Activated naive CD4-positive, alpha-beta T cell (primary cell): Measurements from ENCODE around the gene ABLIM2.

Experiments used
- DNase-seq, 4 experiments: peaks; one replicate each; lab custom pipeline; 2025; lab: John Stamatoyannopoulos, UW

ABLIM2 gene

GRCh38 chr4:8004066-8004465, 154.5 kb downstream of the ABLIM2 start:
- DNase-seq: no peak

GRCh38 chr4:8002525-8003309, 155.9 kb downstream of the ABLIM2 start:
- DNase-seq: no peak

- no peak for DNase-seq
Observed at GRCh38 chr4:8001564-8002355, 156.9 kb downstream of the ABLIM2 start.

- no peak for DNase-seq
Observed at GRCh38 chr4:8000721-8001491, 157.7 kb downstream of the ABLIM2 start.

- DNase-seq: no peak
Observed at GRCh38 chr4:8000247-8000646, 158.4 kb downstream of the ABLIM2 start.

GRCh38 chr4:7999695-8000094, 158.9 kb downstream of the ABLIM2 start:
- no peak for DNase-seq

GRCh38 chr4:7999279-7999678, 159.3 kb downstream of the ABLIM2 start:
- no peak for DNase-seq

GRCh38 chr4:7998447-7998846, 160.2 kb downstream of the ABLIM2 start:
- no peak for DNase-seq

GRCh38 chr4:7995866-7996265, 162.7 kb downstream of the ABLIM2 start:
- no peak for DNase-seq

GRCh38 chr4:7995135-7995534, 163.5 kb downstream of the ABLIM2 start:
- no peak for DNase-seq

- DNase-seq: no peak
Observed at GRCh38 chr4:7993671-7994070, 164.9 kb downstream of the ABLIM2 start.

GRCh38 chr4:7992846-7993245, 165.8 kb downstream of the ABLIM2 start:
- no peak for DNase-seq

GRCh38 chr4:7990807-7991459, 167.7 kb downstream of the ABLIM2 start:
- no peak for DNase-seq

- DNase-seq: no peak
Observed at GRCh38 chr4:7989654-7990053, 169.0 kb downstream of the ABLIM2 start.

- DNase-seq: no peak
Observed at GRCh38 chr4:7988437-7988836, 170.2 kb downstream of the ABLIM2 start.

GRCh38 chr4:7987148-7987989, 171.2 kb downstream of the ABLIM2 start:
- DNase-seq: peak; percentile 36 to 66 (median 54)

- no peak for DNase-seq
Observed at GRCh38 chr4:7985891-7986441, 172.6 kb downstream of the ABLIM2 start.

- no peak for DNase-seq
Observed at GRCh38 chr4:7985072-7985471, 173.5 kb downstream of the ABLIM2 start.

- DNase-seq: no peak
Observed at GRCh38 chr4:7984286-7984925, 174.2 kb downstream of the ABLIM2 start.

GRCh38 chr4:7983296-7983695, 175.3 kb downstream of the ABLIM2 start:
- DNase-seq: no peak
